HG02884 (cell line): ENCODE measurements around the gene CYBA.

ENCODE experiments used
- ATAC-seq: cut with Tn5 transposase; IDR thresholded peaks from one replicate; pipeline ENCODE4 v1.9.1; 2021; ENCODE audit warnings: mild to moderate bottlenecking, moderate library complexity; ENCODE audit not compliant: unreplicated experiment

CYBA gene

GRCh38 chr16:88631920-88632586 lies 18.8 kb downstream of the CYBA start:
- no peak for ATAC-seq

- no peak for ATAC-seq
These were observed 19.5 kb downstream of the CYBA start for GRCh38 chr16:88631384-88631783.

GRCh38 chr16:88630941-88631340 lies 19.9 kb downstream of the CYBA start:
- no peak for ATAC-seq

- no peak for ATAC-seq
These were observed 20.4 kb downstream of the CYBA start for GRCh38 chr16:88630433-88630832.

- ATAC-seq, result no peak
These were observed 21.0 kb downstream of the CYBA start for GRCh38 chr16:88629835-88630234.

GRCh38 chr16:88628512-88628974 lies 22.3 kb downstream of the CYBA start:
- ATAC-seq, result no peak

- ATAC-seq, result no peak
These were observed 23.1 kb downstream of the CYBA start for GRCh38 chr16:88627531-88628411.

- ATAC-seq, result no peak
These were observed 24.2 kb downstream of the CYBA start for GRCh38 chr16:88626646-88627045.

- ATAC-seq, result no peak
These were observed 25.8 kb downstream of the CYBA start for GRCh38 chr16:88624977-88625576.

- ATAC-seq, result no peak
These were observed 26.4 kb downstream of the CYBA start for GRCh38 chr16:88624481-88624880.

GRCh38 chr16:88623858-88624257 lies 27.0 kb downstream of the CYBA start:
- no peak for ATAC-seq

GRCh38 chr16:88622866-88623265 lies 28.0 kb downstream of the CYBA start:
- no peak for ATAC-seq

GRCh38 chr16:88622125-88622524 lies 28.7 kb downstream of the CYBA start:
- no peak for ATAC-seq

GRCh38 chr16:88619859-88620815 lies 30.7 kb downstream of the CYBA start:
- ATAC-seq, result no peak

- ATAC-seq, result no peak
These were observed 31.7 kb downstream of the CYBA start for GRCh38 chr16:88618956-88619667.

GRCh38 chr16:88618182-88618955 lies 32.5 kb downstream of the CYBA start:
- ATAC-seq, result no peak

GRCh38 chr16:88617268-88618031 lies 33.4 kb downstream of the CYBA start:
- ATAC-seq, result no peak

GRCh38 chr16:88616736-88617135 lies 34.1 kb downstream of the CYBA start:
- no peak for ATAC-seq
